Measurements from ENCODE around the gene WDR27.
"Not testable (repeated sequence)": the region's sequence is repeated elsewhere in the genome, so short reads cannot be mapped to it uniquely, and the experiment has no call there.

The WDR27 gene

GRCh38 chr6:169521825-169522224 lies 180.0 kb downstream of the WDR27 start:
- no peak for DNase-seq (ENCODE audit: low read depth)

GRCh38 chr6:169520104-169520503 lies 181.7 kb downstream of the WDR27 start:
- no peak for DNase-seq (ENCODE audit: low read depth)

- no peak for DNase-seq (ENCODE audit: low read depth)
These were observed 183.4 kb downstream of the WDR27 start for GRCh38 chr6:169518451-169518850.

- DNase-seq (ENCODE audit: low read depth) = no peak
These were observed 188.2 kb downstream of the WDR27 start for GRCh38 chr6:169513478-169514193.

GRCh38 chr6:169511785-169512184 lies 190.0 kb downstream of the WDR27 start:
- DNase-seq (ENCODE audit: low read depth) = not testable (repeated sequence)

GRCh38 chr6:169510871-169511270 lies 191.0 kb downstream of the WDR27 start:
- no peak for DNase-seq (ENCODE audit: low read depth)

GRCh38 chr6:169508452-169508851 lies 193.4 kb downstream of the WDR27 start:
- no peak for DNase-seq (ENCODE audit: low read depth)

- DNase-seq (ENCODE audit: low read depth) = no peak
These were observed 198.2 kb downstream of the WDR27 start for GRCh38 chr6:169503422-169504152.

- DNase-seq (ENCODE audit: low read depth) = no peak
These were observed 199.4 kb downstream of the WDR27 start for GRCh38 chr6:169502445-169502844.

- DNase-seq (ENCODE audit: low read depth) = no peak
These were observed 200.0 kb downstream of the WDR27 start for GRCh38 chr6:169501777-169502313.

- no peak for DNase-seq (ENCODE audit: low read depth)
These were observed 200.7 kb downstream of the WDR27 start for GRCh38 chr6:169501128-169501527.

GRCh38 chr6:169500688-169501087 lies 201.1 kb downstream of the WDR27 start:
- DNase-seq (ENCODE audit: low read depth) = no peak

- DNase-seq (ENCODE audit: low read depth) = no peak
These were observed 202.0 kb downstream of the WDR27 start for GRCh38 chr6:169499848-169500247.

GRCh38 chr6:169498916-169499513 lies 202.8 kb downstream of the WDR27 start:
- DNase-seq (ENCODE audit: low read depth) = no peak

GRCh38 chr6:169495601-169496000 lies 206.2 kb downstream of the WDR27 start:
- no peak for DNase-seq (ENCODE audit: low read depth)

GRCh38 chr6:169494038-169494437 lies 207.8 kb downstream of the WDR27 start:
- no peak for DNase-seq (ENCODE audit: low read depth)

GRCh38 chr6:169491482-169491881 lies 210.3 kb downstream of the WDR27 start:
- no peak for DNase-seq (ENCODE audit: low read depth)

- DNase-seq (ENCODE audit: low read depth) = no peak
These were observed 211.0 kb downstream of the WDR27 start for GRCh38 chr6:169490830-169491229.

GRCh38 chr6:169490246-169490641 lies 211.6 kb downstream of the WDR27 start:
- no peak for DNase-seq (ENCODE audit: low read depth)

- DNase-seq (ENCODE audit: low read depth) = no peak
These were observed 212.1 kb downstream of the WDR27 start for GRCh38 chr6:169489563-169490245.

GRCh38 chr6:169487579-169488436 lies 214.0 kb downstream of the WDR27 start:
- no peak for DNase-seq (ENCODE audit: low read depth)
